GM18870 (cell line): ENCODE results near the gene AVEN.
A peak's percentile ranks its signal among the peaks of the same experiment; 100 is the strongest.
"Not testable (repeated sequence)": the region's sequence is repeated elsewhere in the genome, so short reads cannot be mapped to it uniquely, and the experiment has no call there.

Source experiments
- ATAC-seq: cut with Tn5 transposase; IDR thresholded peaks from one replicate; pipeline ENCODE4 v1.9.1; 2021; ENCODE audit warnings: moderate library complexity; ENCODE audit not compliant: unreplicated experiment

The AVEN gene

DNA sequence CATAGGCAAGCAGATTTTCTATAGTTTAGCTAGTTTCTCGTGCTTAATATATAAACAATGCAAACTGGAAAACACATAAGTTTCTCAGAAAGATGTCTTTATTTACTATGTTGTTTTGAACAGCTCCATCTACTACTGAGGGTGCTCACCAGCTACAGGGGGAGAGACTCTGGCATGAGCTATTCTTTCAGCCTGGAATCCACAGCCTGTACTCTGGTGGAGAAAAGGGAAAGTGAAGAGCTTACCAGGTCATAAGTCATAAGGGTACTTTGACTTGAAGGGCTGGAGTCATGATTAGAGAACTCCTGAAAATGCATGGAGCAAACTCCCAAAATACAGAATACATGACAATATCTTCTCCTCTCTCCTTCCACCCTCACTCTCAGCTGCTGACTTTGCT lies 4.4 kb upstream of the AVEN start:
- no peak for ATAC-seq

DNA sequence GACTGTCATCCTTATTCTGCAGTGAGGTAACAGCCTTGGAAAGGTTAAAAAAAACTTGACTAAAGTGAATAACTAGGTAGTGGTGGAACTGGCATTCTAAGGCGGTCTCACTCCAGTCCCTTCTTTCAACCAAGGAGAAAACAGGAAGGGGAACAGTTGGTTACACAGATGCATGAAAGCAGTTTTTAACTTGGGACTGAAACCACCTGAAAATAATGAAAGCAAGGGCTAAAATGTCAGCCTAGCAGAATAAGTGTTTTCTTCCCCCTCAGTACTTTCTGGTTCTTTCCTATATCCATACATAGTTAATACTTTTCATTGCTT lies 748 bp upstream of the AVEN start:
- no peak for ATAC-seq

DNA sequence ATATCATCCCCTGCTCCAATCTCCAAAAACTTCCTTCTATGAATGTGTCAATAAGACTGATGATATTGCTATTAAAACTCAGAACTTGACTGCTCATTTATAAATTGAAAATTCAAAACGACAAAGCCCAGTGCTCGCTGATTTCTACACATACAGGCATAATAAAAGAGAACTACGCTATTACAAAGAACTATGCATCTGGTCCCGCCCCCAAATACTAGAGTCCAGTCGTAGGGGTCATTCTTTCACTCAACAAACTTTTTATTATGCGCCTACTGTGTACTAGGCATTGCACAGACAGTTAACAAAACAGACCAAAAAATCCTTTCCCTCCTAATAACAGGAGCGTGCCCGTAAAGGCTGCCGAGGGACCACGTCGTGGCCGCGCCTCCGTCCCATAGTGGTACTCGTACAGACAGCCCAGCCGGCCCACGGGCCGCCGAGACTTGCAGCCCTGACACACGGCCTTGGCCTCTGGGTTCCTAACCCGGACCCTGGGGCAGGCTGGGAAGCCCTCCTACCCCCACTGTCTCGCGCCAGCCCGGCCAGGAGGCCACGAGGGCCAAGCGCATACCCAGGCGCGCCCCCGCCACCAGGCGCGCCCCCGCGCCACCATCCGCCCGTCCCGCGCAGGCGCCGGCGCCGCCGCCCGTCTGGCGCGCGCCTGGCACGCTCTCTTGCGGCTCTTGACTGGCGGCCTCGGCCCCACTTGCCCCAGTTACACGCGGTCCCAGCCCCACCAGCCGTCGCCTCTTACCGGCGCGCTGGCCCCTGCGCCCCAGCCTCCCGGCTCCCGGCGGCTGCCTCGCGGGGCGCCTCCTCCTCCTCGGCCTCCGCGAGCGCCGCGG lies 757 bp downstream of the AVEN start:
- ATAC-seq: peak; percentile 44

DNA sequence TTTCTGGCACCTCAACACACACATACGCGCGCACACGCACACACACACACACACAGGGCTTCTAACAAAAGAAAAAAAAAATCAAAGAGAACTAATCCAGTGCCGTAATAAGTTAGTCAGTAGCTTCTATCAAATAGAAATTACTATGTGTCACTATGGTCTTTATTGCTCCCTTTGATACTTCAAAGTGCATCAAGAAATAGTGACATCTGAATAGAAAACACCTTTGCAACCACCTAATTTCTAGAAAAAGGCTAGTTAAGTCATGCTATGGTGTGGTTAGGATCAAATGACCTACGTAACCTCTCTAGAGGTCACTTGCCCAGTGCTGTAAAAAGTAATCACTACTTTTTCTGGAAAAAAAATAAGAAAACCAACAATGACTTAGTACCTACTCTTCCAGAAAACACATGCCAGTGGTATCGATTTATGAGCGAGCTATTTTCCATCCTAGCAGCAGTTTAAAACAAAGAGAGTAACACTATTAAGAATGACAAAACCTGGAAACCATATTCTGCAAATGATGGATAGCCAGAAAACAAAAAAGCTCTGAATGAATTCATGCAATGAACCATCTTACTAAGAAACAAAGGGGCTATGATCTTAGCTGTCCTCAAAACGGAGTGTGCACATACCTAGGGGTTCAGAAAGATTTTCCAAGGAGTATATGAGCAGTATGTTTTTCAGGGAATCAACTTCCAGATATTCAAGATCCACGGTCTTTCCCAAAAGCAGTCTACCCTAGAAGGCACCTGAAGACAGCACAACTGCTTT lies 6.8 kb downstream of the AVEN start:
- ATAC-seq: no peak

GRCh38 chr15:34027606-34028005 lies 11.4 kb downstream of the AVEN start:
- no peak for ATAC-seq

DNA sequence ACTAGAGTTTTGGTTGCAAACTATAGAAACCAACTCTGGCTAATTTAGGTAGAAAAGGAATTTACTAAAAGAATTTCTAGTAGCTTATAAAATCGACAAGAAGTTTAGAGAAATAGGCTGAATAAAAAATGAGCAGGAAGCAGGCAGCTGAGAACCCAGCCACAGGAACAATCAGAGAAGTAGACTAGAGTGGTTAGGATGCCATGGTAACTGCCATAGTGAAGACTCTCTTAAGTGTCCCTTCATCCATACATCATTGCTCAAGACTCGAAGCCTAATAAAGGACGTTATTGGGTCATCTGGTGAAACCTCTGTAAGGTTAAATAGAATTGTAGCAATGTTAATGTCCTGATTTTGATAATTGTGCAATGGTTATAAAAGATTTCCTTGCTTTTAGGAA lies 13.8 kb downstream of the AVEN start:
- ATAC-seq: no peak

- no peak for ATAC-seq
Observed at GRCh38 chr15:34023907-34024306, 15.1 kb downstream of the AVEN start.

- ATAC-seq: no peak
Observed at GRCh38 chr15:34019369-34019990, 19.5 kb downstream of the AVEN start.

- not testable (repeated sequence) for ATAC-seq
Observed at GRCh38 chr15:34018738-34019137, 20.3 kb downstream of the AVEN start.

DNA sequence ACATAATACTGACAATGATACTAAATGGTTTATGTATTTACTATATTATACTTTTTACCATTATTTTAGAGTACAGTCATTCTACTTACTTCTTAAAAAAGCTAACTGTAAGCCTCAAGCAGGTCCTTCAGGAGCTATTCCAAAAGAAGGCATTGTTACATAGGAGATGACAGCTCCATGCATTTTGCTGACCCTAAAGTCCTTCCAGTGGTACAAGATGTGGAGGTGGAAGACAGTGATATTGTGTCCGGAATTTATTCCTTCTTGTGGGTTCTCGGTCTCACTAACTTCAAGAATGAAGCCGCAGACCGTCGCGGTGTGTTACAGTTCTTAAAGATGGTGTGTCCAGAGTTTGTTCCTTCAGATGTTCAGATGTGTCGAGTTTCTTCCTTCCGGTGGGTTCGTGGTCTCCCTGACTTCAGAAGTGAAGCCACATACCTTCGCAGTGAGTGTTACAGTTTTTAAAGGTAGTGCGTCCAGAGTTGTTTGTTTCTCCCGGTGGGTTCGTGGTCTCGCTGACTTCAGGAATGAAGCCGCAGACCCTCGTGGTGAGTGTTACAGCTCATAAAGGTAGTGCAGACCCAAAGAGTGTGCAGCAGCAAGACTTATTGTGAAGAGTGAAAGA lies 20.9 kb downstream of the AVEN start:
- no peak for ATAC-seq

- ATAC-seq: no peak
Observed at GRCh38 chr15:34014556-34014955, 24.4 kb downstream of the AVEN start.

GRCh38 chr15:34013746-34014145 lies 25.3 kb downstream of the AVEN start:
- ATAC-seq: no peak

- ATAC-seq: no peak
Observed at GRCh38 chr15:34012461-34013028, 26.5 kb downstream of the AVEN start.

- ATAC-seq: no peak
Observed at GRCh38 chr15:34011481-34011880, 27.5 kb downstream of the AVEN start.

GRCh38 chr15:34010921-34011320 lies 28.1 kb downstream of the AVEN start:
- ATAC-seq: no peak

GRCh38 chr15:34009656-34010055 lies 29.3 kb downstream of the AVEN start:
- ATAC-seq: no peak

- no peak for ATAC-seq
Observed at GRCh38 chr15:34006381-34006780, 32.6 kb downstream of the AVEN start.

DNA sequence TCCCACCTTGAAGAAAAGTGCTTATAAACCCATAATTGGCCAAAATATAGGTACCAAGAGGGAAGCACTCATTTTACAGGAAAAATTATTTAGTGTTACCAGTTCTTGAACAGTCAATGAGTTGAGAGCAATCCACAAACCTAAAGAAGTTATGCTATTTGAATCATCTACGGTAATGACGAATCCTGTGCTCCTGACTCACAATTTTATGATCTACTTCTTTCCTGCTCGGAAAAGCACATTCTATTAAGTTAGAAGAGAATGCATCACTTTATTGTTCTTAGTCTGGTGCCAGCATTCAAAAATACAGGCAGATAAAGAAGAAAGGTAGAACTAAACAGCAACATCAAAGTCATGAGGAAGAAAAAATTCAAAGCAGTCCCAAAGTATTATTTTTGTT lies 37.5 kb downstream of the AVEN start:
- ATAC-seq: no peak

- ATAC-seq: not testable (repeated sequence)
Observed at GRCh38 chr15:33995666-33996065, 43.3 kb downstream of the AVEN start.

- ATAC-seq: no peak
Observed at GRCh38 chr15:33994005-33994615, 44.9 kb downstream of the AVEN start.

DNA sequence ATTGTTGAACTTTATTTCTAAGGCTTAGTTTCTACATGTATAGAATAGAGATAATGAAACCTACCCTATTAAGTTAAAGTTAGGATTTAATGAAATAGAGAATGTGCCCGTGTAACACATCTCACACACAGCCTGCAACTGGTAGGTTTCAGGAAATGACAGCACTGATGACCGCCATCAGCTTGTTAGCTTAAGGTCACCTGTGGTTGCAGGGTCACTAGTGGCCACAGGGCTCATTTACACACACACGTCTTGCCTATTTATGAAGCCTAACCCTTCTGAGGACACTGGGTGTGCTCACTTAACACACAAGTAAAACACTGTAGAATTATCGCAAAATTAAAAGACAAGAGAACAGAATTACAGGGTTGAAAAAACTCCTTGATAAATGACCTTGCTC lies 50.6 kb downstream of the AVEN start:
- no peak for ATAC-seq
